Keratinocyte (primary cell): ENCODE results near the gene IL22RA1. TPM values are rescaled to one million over a fixed set of nuclear protein-coding genes. Genes with fewer than 3 reads are reported as not detected.

Experiments used
- DNase-seq: peaks from one replicate; pipeline ENCODE4 v3.0.0-alpha.2; 2011; ENCODE audit warnings: low read depth, missing footprints, low spot score
- FAIRE-seq: peaks from 2 replicates; lab custom pipeline; 2011; peaks lifted over from hg19 to GRCh38; lab: Jason Lieb, UNC
- H2AFZ ChIP-seq: 2 replicates; pipeline ENCODE4 v1.6.0; 2012; ENCODE audit warnings: low read length, control low read depth, inconsistent platforms; ENCODE audit not compliant: control insufficient read depth
- H3K27ac ChIP-seq: 2 replicates; pipeline ENCODE4 v1.5.1; 2011; ENCODE audit warnings: low read length; ENCODE audit not compliant: control insufficient read depth, insufficient read depth
- H3K27me3 ChIP-seq: 3 replicates; pipeline ENCODE4 v1.6.0; 2011; ENCODE audit warnings: low read length; ENCODE audit not compliant: control insufficient read depth, insufficient read depth; ENCODE audit errors: extremely low read depth
- H3K36me3 ChIP-seq, 2 experiments: 2 replicates in 1 of 2; 3 replicates in 1 of 2; pipeline ENCODE4 v1.5.1; 2011; ENCODE audit warnings: low read length in 2 of 2, mild to moderate bottlenecking in 1 of 2; ENCODE audit not compliant: control insufficient read depth in 2 of 2, insufficient read depth in 2 of 2; ENCODE audit errors: extremely low read depth in 1 of 2
- H3K4me1 ChIP-seq: 3 replicates; pipeline ENCODE4 v1.5.1; 2011; ENCODE audit warnings: low read length; ENCODE audit not compliant: control insufficient read depth, insufficient read depth; ENCODE audit errors: extremely low read depth
- H3K4me2 ChIP-seq: 3 replicates; pipeline ENCODE4 v1.6.0; 2011; ENCODE audit warnings: low read depth, low read length; ENCODE audit not compliant: control insufficient read depth, insufficient read depth; ENCODE audit errors: extremely low read depth
- H3K4me3 ChIP-seq, 3 experiments: fragments of 200-600 bp in 1 of 3; sonication (generic) in 1 of 3; 2 replicates in 2 of 3; 3 replicates in 1 of 3; pipeline ENCODE4 v1.5.1; 2011 to 2016; ENCODE audit warnings: low read length in 3 of 3, mild to moderate bottlenecking in 3 of 3, control low read depth in 2 of 3, inconsistent platforms in 1 of 3, low read depth in 1 of 3, mixed read lengths in 1 of 3, mixed run types in 1 of 3, moderate library complexity in 1 of 3; ENCODE audit not compliant: control insufficient read depth in 2 of 3, insufficient read depth in 2 of 3; ENCODE audit errors: extremely low read depth in 1 of 3
- H3K79me2 ChIP-seq: 2 replicates; pipeline ENCODE4 v1.6.0; 2012; ENCODE audit warnings: low read length; ENCODE audit not compliant: control insufficient read depth, insufficient read depth
- H3K9ac ChIP-seq: 3 replicates; pipeline ENCODE4 v1.6.0; 2011; ENCODE audit warnings: low read length; ENCODE audit not compliant: control insufficient read depth, insufficient read depth; ENCODE audit errors: extremely low read depth
- H3K9me1 ChIP-seq: 3 replicates; pipeline ENCODE4 v1.6.0; 2011; ENCODE audit warnings: low read length; ENCODE audit not compliant: control insufficient read depth, insufficient read depth; ENCODE audit errors: extremely low read depth
- H3K9me3 ChIP-seq: 2 replicates; pipeline ENCODE4 v1.5.1; 2012; ENCODE audit warnings: low read depth, low read length; ENCODE audit not compliant: control insufficient read depth
- H4K20me1 ChIP-seq: 3 replicates; pipeline ENCODE4 v1.6.0; 2011; ENCODE audit warnings: low read length; ENCODE audit not compliant: control insufficient read depth, insufficient read depth; ENCODE audit errors: extremely low read depth
- CTCF ChIP-seq, 3 experiments: IDR thresholded peaks in 1 of 3; conservative IDR thresholded peaks in 1 of 3; optimal IDR thresholded peaks in 1 of 3; 2 replicates in 2 of 3; 3 replicates in 1 of 3; pipeline versions ENCODE3 to v1.5.1; 2011; ENCODE audit warnings: low read length in 3 of 3, mild to moderate bottlenecking in 3 of 3, moderate library complexity in 2 of 3, control low read depth in 1 of 3, inconsistent platforms in 1 of 3; ENCODE audit not compliant: insufficient read depth in 2 of 3; ENCODE audit errors: extremely low read depth in 1 of 3
- EZH2 ChIP-seq: IDR thresholded peaks from one replicate; pipeline ENCODE4 v1.6.1; 2012; ENCODE audit warnings: inconsistent platforms, mild to moderate bottlenecking, low read length, moderate library complexity
- dilution Hi-C: fragments of 300-500 bp; cut with MboI; formaldehyde crosslinking; loops from one replicate; pipeline ENCODE4 v1.7.0; 2020; ENCODE audit warnings: low sequenced_read_pairs; ENCODE audit not compliant: extremely low pct_ligation_motif_present
- polyA plus RNA-seq, 5 experiments: library from polyadenylated mRNA; depleted of rRNA in 3 of 5; stranded (reverse) in 3 of 5; stranded (forward) in 1 of 5; unstranded in 1 of 5; fragments of >200 nt; gene quantifications; 1 replicate in 1 of 5; 2 replicates in 3 of 5; 3 replicates in 1 of 5; pipeline versions ENCODE4 v1.2.1 to v1.2.3, GENCODE V29; 2011 to 2012; ENCODE audit warnings: missing spikeins in 2 of 5, low read depth in 1 of 5, low replicate concordance in 1 of 5

Gene IL22RA1
- polyA plus RNA-seq, 1 donor (not counting 4 experiments of a cell fraction or from before 2014, with no cell fraction given): 1.7 TPM

GRCh38 chr1:24136956-24137539 lies 5.9 kb downstream of the IL22RA1 start:
- no peaks in the 10 kb centered on the region for H3K27me3 ChIP-seq
- H3K9me1 ChIP-seq: no peaks in the 10 kb centered on the region
- DNase-seq (no peak), FAIRE-seq (no peak)
- H2AFZ ChIP-seq: no peak overlapping the region
- H3K79me2 ChIP-seq: no peaks in the 10 kb centered on the region
- no peak overlapping the region for H3K9ac ChIP-seq
- H3K4me1 ChIP-seq: peaks cover 2% of the 10 kb centered on the region
- H3K36me3 ChIP-seq: no peaks in the 10 kb centered on the region
- dilution Hi-C loops: no loop called here
- no peak overlapping the region for H3K27ac ChIP-seq
- H3K4me3 ChIP-seq: no peak overlapping the region
- H3K4me2 ChIP-seq: no peak overlapping the region
- no peak for TF ChIP-seq EZH2
- TF ChIP-seq CTCF (optimal IDR thresholded peaks at IDR 0.05 in 1 of 3, IDR thresholded peaks at IDR 0.05 in 1 of 3, conservative IDR thresholded peaks at IDR 0.05 in 1 of 3; ENCODE audit: extremely low read depth in 1 of 3, insufficient read depth in 2 of 3, low read length in 3 of 3): no peak
- no peaks in the 10 kb centered on the region for H3K9me3 ChIP-seq
- no peaks in the 10 kb centered on the region for H4K20me1 ChIP-seq

- H3K9me1 ChIP-seq: no peaks in the 10 kb centered on the region
- dilution Hi-C loops: no loop called here
- FAIRE-seq (no peak), DNase-seq (no peak)
- no peaks in the 10 kb centered on the region for H3K4me1 ChIP-seq
- H4K20me1 ChIP-seq: no peaks in the 10 kb centered on the region
- no peak overlapping the region for H3K9ac ChIP-seq
- H3K36me3 ChIP-seq: no peaks in the 10 kb centered on the region
- no peaks in the 10 kb centered on the region for H3K9me3 ChIP-seq
- no peak overlapping the region for H2AFZ ChIP-seq
- H3K79me2 ChIP-seq: no peaks in the 10 kb centered on the region
- no peak overlapping the region for H3K4me2 ChIP-seq
- no peaks in the 10 kb centered on the region for H3K27me3 ChIP-seq
- H3K4me3 ChIP-seq: no peak overlapping the region
- TF ChIP-seq EZH2: no peak
- TF ChIP-seq CTCF (optimal IDR thresholded peaks at IDR 0.05 in 1 of 3, IDR thresholded peaks at IDR 0.05 in 1 of 3, conservative IDR thresholded peaks at IDR 0.05 in 1 of 3; ENCODE audit: extremely low read depth in 1 of 3, insufficient read depth in 2 of 3, low read length in 3 of 3): no peak
- no peak overlapping the region for H3K27ac ChIP-seq
Measured at GRCh38 chr1:24134376-24134775, 8.6 kb downstream of the IL22RA1 start.
